RWPE2 (cell line): ENCODE data around the gene IGFLR1.

Experiments used
- ATAC-seq: fragments of 200-7000 bp; cut with Tn5 transposase; 3 replicates; pipeline ENCODE4 v1.9.1; 2021; ENCODE audit warnings: low read depth
- DNase-seq: peaks from one replicate; pipeline ENCODE4 v3.0.0-alpha.2; 2020; ENCODE audit warnings: low spot score
- H3K27ac ChIP-seq: fragments of 450-650 bp; 2 replicates; pipeline ENCODE4 v1.5.1; 2017; ENCODE audit warnings: mild to moderate bottlenecking; ENCODE audit not compliant: poor library complexity, severe bottlenecking
- H3K27me3 ChIP-seq: fragments of 250-450 bp; sonication (Bioruptor Pico); 2 replicates; pipeline ENCODE4 v1.5.1; 2021; ENCODE audit warnings: mild to moderate bottlenecking, moderate library complexity; ENCODE audit not compliant: insufficient read depth, poor library complexity, severe bottlenecking
- H3K36me3 ChIP-seq: fragments of 250-450 bp; sonication (Bioruptor Pico); 2 replicates; pipeline ENCODE4 v1.5.1; 2020; ENCODE audit warnings: low read depth, mild to moderate bottlenecking, moderate library complexity
- H3K4me1 ChIP-seq: fragments of 250-450 bp; sonication (Bioruptor Pico); 2 replicates; pipeline ENCODE4 v1.5.1; 2021; ENCODE audit warnings: mild to moderate bottlenecking, moderate library complexity; ENCODE audit not compliant: insufficient read depth, poor library complexity, severe bottlenecking
- H3K4me3 ChIP-seq: fragments of 250-450 bp; sonication (Bioruptor Pico); 2 replicates; pipeline ENCODE4 v1.5.1; 2021; ENCODE audit warnings: mild to moderate bottlenecking, moderate library complexity; ENCODE audit not compliant: severe bottlenecking
- H3K9me3 ChIP-seq: fragments of 250-450 bp; sonication (Bioruptor Pico); 2 replicates; pipeline ENCODE4 v1.5.1; 2021; ENCODE audit warnings: mild to moderate bottlenecking, moderate library complexity; ENCODE audit not compliant: severe bottlenecking
- TF ChIP-seq, protein P1 (sequence below): fragments of 450-650 bp; IDR thresholded peaks from one replicate; pipeline ENCODE4 v1.5.1; 2017; ENCODE audit warnings: mild to moderate bottlenecking, moderate library complexity; ENCODE audit not compliant: poor library complexity, severe bottlenecking

Gene IGFLR1

DNA sequence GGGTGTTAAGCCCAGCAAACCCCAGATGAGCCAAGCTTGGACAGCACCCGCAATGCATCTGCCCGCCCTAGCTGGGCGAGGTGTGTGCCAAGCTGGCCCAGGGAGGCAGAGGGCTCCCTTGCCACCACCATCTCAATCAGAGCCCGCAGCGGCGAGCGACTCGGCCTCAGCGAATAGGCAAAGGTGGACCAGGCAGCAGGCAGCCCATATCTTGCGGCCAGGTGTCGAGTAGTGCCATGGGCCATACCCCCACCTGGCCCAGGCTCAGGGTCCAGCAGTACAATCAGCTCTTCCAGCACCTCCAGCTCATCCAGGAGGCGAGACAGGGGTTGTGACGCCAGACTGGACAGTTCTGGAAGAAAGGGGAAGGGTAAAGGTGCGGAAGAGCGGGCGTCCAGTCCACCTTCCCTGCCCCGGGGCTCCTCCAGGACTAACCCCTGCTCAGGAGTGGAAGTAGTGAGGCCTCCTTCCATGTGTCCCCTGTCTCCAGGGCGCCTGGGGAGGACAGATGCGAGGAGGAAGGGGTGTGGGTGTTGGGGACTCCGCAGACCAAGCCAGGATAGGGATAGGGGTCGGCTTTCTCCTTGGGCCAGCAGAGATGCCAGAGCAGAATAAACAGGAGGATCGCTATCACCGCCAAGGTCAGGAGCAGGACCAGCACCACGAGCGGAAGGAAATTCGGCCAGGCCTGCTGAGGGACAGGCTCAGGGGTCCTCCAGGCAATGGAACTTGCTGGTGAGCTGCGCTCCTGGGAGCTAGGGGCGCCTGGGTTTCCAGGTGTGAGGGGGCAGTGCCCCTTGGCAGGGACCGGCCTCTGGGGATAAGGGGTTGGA, 2.8 kb downstream of the IGFLR1 start:
- H3K27ac ChIP-seq: no peak overlapping the region
- DNase-seq: no peak

GRCh38 chr19:35738887-35739229, 3.4 kb downstream of the IGFLR1 start:
- TF ChIP-seq, protein P1, sequence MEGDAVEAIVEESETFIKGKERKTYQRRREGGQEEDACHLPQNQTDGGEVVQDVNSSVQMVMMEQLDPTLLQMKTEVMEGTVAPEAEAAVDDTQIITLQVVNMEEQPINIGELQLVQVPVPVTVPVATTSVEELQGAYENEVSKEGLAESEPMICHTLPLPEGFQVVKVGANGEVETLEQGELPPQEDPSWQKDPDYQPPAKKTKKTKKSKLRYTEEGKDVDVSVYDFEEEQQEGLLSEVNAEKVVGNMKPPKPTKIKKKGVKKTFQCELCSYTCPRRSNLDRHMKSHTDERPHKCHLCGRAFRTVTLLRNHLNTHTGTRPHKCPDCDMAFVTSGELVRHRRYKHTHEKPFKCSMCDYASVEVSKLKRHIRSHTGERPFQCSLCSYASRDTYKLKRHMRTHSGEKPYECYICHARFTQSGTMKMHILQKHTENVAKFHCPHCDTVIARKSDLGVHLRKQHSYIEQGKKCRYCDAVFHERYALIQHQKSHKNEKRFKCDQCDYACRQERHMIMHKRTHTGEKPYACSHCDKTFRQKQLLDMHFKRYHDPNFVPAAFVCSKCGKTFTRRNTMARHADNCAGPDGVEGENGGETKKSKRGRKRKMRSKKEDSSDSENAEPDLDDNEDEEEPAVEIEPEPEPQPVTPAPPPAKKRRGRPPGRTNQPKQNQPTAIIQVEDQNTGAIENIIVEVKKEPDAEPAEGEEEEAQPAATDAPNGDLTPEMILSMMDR: no peak
- Histone ChIP-seq H3K4me3 (no peak overlapping the region), H3K9me3 (no peaks in the 10 kb centered on the region), H3K36me3 (peaks cover 44% of the 10 kb centered on the region), H3K4me1 (no peaks in the 10 kb centered on the region), H3K27me3 (no peaks in the 10 kb centered on the region), H3K27ac (no peak overlapping the region)
- DNase-seq: no peak
- no peak for ATAC-seq

More for the DNA sequence above, 2.8 kb downstream of the IGFLR1 start:
- Histone ChIP-seq H3K9me3 (no peaks in the 10 kb centered on the region), H3K36me3 (peaks cover 37% of the 10 kb centered on the region), H3K4me1 (no peaks in the 10 kb centered on the region), H3K4me3 (peak overlapping the region; percentile 38), H3K27me3 (no peaks in the 10 kb centered on the region)
- no peak for ATAC-seq
- TF ChIP-seq, protein P1: no peak

- H3K36me3 ChIP-seq: peaks cover 49% of the 10 kb centered on the region
- TF ChIP-seq, protein P1: no peak
- ATAC-seq (no peak), DNase-seq (no peak)
- H3K27me3 ChIP-seq: no peaks in the 10 kb centered on the region
- no peak overlapping the region for H3K4me3 ChIP-seq
- no peaks in the 10 kb centered on the region for H3K9me3 ChIP-seq
- no peaks in the 10 kb centered on the region for H3K4me1 ChIP-seq
- no peak overlapping the region for H3K27ac ChIP-seq
These were observed 4.0 kb downstream of the IGFLR1 start for GRCh38 chr19:35738021-35738886.

- TF ChIP-seq, protein P1: no peak
- no peaks in the 10 kb centered on the region for H3K27me3 ChIP-seq
- no peak for DNase-seq
- no peak for ATAC-seq
- H3K4me1 ChIP-seq: no peaks in the 10 kb centered on the region
- no peaks in the 10 kb centered on the region for H3K9me3 ChIP-seq
- H3K4me3 ChIP-seq: no peak overlapping the region
- H3K27ac ChIP-seq: no peak overlapping the region
- H3K36me3 ChIP-seq: peaks cover 56% of the 10 kb centered on the region
These were observed 5.1 kb downstream of the IGFLR1 start for GRCh38 chr19:35736913-35737886.
